NCI-H69 (cell line): ENCODE data around the gene TMEM14A.
"Not testable (repeated sequence)": the region's sequence is repeated elsewhere in the genome, so short reads cannot be mapped to it uniquely, and the experiment has no call there.

ENCODE experiments used
- DNase-seq: peaks from one replicate; lab custom pipeline; 2025; lab: John Stamatoyannopoulos, UW

The TMEM14A gene

DNA sequence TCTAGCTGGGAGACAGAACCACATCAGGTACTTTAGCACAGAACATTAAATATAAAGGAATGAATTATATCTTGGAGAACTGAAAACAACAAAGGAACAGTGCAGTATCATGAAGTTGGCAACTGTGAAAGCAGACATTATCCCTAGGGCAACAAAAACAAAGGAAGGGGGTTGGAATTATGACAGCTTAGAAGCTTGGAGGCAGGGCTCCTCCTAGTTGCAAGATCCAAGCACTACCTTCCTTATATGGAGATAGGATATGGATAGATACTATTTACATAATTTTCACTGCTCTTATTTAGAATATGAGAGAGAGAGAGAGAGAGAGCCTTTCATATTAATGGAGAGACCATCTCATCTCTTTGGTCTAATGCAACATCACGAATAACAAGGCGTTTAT, 27.0 kb downstream of the TMEM14A start:
- DNase-seq, result peak; percentile 81

DNA sequence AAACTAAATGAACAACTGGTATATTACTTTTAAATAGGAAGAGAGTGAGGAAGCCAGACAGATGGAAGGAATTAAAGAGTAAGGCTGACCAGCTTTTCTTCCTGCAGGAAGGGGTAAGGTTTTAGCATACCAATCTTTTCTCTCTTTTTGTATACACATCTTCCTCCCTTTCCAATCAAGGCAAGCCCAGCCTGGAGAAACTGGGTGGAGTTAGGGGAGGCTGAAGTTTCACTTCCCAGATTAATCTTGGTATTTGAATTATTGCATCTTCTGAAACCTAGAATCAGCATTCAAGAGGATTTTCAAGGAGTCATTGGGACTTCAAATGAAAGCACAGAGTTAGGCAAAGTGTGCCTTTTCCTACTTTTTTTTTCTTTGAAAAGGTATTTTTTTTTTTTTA, 33.1 kb downstream of the TMEM14A start:
- no peak for DNase-seq

DNA sequence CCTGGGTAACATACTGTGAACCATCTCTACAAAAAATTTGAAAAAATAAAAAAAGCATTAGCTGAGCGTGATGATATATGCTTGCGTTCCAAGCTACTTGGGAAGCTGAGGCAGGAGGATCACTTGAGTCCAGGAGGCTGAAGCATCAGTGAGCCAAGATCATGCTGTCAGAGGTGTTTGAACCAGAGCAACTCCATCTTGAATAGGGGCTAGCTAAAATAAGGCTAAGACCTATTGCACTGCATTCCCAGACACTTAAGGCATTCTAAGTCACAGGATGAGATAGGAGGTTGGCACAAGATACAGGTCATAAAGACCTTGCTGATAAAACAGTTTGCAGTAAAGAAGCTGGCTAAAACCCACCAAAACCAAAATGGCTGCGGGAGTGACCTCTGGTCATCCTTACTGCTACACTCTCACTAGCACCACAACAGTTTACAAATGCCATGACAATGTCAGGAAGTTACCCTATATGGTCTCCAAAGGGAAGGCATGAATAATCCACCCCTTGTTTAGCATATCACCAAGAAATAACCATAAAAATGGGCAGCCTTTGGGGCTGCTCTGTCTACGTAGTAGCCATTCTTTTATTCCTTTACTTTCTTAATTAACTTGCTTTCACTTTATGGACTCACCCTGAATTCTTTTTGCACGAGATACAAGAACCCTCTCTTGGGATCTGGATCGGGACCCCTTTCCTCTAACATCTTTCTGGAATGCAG, 34.0 kb downstream of the TMEM14A start:
- DNase-seq, result not testable (repeated sequence)

DNA sequence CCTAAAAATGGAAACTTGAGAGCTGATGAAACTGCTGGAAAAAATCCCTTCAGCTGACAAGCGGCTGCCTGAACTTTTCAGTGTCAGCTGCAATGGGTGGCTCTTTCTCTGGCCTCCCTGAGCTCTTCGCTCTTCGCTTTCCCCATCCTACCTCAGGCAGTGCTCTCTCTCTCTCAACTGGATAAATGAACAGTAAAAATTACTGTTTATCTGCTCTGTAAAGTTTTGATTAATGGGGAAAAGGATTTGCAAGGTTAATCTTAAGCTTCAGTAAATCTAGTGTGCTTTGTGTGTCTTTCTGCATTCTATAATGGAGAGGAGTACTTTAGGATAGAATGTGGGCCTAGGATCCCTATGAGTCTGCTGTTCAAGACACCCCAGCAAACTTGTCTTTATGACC, 35.1 kb downstream of the TMEM14A start:
- DNase-seq, result no peak

GRCh38 chr6:52707963-52708680, 37.2 kb downstream of the TMEM14A start:
- DNase-seq, result peak; percentile 14

DNA sequence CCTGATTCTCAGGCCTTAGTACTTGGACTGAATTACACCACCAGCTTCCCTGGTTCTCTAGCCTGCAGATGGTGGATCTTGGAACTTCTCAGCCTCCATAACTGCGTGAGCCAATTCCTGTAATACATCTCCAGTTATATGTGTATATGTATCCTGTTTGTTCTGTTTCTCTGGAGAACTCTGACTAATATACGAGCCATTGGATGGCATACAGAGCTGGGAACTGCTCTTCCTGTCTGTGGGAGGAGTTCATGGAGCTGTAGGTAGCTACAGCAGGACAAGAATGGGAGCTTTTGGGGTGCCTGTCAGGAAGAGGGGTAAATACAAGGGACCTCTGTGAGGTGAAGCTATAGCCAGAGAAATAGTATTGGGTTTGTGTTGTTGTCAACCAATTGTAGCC, 41.2 kb downstream of the TMEM14A start:
- DNase-seq, result no peak

DNA sequence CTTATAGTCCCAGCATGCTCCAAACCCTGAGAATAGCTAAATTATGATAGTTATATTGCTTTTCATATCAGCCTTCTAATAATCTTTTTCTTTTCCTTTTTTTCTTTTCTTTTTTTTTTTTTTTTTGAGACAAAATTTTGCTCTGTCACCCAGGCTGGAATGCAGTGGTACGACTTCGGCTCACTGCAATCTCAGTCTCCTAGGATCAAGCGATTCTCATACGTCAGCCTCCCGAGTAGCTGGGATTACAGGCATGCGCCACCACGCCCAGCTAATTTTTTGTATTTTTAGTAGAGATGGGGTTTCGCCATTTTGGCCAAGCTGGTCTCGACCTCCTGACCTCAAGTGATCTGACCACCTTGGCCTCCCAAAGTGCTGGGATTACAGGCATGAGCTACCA, 43.8 kb downstream of the TMEM14A start:
- DNase-seq, result not testable (repeated sequence)

- peak; percentile 88 for DNase-seq
Measured at GRCh38 chr6:52718550-52718949, 47.6 kb downstream of the TMEM14A start.

DNA sequence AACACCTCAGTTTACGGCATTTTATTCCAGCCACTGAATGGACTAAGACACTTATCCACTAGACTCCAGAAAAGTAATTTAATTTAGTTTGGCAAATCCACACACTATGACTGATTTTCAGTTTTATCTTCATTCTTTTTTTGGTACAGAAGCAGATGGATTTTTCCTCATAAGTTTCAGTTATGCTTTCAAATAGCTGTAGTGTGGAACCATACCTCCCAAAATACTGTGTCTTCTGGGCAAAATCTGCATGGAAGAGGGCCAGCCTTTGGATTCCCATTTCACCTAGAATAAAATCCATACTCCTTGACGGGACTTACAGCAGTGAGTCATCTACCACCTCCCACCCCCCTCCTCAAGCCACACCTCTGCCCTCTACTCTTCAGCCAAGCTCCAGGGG, 49.4 kb downstream of the TMEM14A start:
- DNase-seq, result no peak

DNA sequence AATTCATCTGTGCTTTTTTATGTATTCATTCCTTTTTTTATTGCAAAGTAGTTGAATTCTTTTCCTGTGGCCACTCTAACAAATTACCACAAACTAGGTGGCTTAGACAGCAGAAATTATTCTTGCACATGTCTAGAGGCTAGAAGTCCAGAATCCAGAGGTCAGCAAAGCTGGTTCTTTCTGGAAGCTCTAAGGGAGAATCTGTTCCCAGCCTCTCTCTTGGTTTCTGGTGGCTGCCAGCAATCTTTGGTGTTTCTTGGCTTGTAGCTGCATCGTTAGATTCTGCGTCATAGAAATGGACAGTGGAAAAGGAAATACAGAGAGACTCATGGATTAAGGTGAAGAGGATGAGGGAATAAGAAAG, 53.1 kb downstream of the TMEM14A start:
- no peak for DNase-seq

DNA sequence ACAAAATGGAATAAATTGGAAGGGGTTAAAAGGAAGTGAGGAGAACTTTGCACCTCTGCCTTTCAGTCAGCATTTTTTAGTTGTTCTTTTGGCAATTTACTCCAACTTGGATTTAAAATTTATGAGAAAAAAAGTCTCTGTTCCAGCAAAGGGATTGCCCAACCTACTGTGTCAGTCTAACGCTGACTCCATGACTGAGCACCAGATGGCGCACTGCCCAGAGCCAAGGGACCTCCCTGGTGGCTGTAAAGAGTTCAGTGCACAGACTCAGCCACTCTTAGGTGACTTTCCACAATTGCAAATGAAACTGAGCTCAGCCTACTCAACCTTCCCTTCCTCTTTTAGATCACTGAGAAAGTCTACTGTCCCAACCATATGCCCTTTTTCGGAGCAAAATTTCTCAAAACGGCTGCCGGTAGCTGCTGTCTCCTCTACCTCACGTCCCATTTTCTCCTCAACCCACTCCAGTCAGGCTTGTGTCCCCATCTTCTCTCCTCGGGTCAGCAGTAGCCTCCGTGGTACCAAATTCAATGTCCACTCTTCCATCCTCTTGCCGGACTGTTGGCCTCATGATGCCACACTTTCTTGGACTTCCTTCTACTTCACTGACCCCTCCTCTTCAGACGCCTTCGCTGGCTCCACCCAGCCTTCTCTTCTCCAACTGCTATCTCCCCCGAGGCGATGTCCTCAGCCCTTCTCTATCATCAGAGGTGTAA, 53.7 kb downstream of the TMEM14A start:
- DNase-seq, result peak; percentile 90

DNA sequence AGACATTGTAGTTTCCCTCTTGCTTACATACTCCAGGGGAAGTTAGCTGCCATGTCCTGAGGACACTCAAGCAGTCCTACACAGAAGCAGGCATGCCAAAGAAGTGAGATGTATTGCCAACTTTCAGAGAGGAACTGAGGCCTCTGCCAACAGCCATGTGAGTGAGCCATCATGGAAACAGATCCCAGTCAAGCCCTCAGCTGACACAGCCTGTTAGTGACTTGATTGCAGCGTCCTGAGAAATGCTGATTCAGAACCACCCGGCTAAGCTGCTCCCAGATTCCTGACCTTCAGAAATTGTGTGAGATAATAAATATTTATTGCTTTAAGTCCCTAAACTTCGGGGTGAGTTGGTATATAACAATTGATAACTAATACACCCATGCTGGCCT, 54.2 kb downstream of the TMEM14A start:
- peak; percentile 51 for DNase-seq

GRCh38 chr6:52725535-52726192, 54.8 kb downstream of the TMEM14A start:
- DNase-seq, result peak; percentile 96

DNA sequence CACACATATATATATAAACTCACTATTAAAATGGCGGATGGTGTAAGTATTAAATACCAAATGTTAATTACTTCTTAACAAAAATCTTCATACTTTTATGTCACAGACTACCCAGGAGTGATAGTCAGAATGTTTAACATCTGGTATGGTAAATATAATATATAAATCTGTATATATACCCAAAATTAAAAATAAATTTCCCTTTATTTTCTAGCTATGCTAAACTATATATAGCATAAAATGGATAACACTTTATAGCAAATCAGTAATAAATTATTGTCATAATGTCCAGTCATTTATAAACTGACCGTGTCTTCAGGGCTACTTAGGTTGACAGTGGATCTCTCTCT, 55.3 kb downstream of the TMEM14A start:
- no peak for DNase-seq

DNA sequence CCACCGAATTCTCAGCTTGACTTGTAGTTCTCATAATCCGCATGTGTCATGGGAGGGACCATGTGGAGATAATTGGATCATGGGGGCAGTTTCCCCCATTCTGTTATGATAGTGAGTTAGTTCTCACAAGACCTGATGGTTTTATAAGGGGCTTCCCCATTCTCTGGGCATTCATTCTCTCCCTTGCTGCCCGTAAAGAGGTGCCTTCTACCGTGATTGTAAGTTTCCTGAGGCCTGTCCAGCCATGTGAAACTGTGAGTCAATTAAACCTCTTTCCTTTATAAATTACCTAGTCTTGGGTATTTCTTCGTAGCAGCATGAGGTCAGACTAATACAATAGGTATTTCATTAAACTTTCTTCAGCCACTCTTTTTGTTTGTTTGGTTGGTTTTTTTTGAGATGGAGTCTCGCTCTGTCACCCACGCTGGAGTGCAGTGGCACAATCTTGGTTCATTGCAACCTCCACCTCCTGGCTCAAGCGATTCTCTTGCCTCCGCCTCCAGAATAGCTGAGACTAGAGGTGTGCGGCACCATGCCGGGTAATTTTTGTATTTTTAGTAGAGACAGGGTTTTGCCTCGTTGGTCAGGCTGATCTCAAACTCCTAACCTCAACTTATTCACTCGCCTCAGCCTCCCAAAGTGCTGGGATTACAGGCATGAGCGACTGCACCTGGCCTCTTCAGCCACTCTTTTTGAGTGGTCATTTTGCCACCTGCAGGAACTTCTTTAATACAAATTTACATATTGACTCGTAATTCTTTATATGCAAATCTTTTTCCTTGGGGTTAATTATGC, 56.0 kb downstream of the TMEM14A start:
- peak; percentile 18 for DNase-seq

DNA sequence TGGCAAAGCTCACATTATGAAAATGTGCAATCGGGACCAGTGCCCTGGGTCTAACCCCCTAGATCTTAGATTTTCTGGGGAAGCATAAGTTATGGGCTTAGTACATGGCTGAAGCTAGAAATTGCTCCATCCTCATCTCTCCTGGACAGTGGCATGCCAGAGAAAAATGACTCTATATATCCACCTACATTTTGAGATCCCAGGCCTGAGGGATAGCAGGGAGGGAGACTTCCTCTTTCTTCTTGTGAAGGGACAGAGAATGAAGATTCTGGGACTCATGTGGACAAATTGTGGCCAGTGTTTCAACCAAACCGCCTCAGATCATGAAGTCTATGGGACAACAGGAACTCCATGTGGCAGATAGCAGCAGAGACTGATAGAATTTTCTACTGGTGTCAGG, 57.0 kb downstream of the TMEM14A start:
- no peak for DNase-seq

GRCh38 chr6:52728394-52728793, 57.5 kb downstream of the TMEM14A start:
- DNase-seq, result no peak

DNA sequence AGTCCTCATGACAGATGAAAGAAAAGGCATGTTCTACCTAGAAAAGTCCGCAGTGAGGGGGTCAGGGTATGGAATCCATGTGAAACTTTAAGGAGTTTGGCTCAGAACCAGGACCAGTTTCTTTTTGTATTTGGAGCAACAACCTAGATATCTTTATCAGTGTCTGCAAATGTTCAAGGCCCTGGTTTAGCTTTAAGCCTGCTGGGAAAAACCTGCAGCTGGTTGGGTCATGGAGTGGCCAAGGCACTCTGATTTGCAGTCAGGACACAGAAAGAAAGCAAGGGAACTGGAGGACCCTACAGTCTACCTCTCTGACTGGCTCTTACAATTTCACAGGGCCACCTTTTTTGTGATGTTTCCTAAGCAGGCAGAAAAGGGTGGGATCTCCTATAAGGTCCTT, 58.7 kb downstream of the TMEM14A start:
- no peak for DNase-seq

DNA sequence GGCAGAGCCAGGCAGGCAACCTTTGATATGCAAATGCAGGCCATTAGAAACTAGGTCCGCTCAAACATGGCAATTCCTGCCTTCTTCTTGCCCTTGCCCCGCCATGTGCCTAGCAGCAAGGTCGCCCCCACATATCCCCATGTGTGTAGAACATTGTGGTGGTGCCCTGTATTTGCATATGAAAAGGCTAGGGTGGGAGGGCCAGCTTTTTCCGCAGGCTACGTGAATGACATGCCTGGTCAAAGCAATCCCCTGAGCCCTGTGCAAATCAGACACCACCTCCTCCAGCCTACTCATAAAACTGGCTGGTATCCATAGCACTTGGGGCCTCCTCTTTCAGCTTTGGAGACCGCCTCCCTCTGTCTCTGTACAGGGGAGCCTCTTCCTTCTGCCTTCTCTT, 60.8 kb downstream of the TMEM14A start:
- DNase-seq, result peak; percentile 11

DNA sequence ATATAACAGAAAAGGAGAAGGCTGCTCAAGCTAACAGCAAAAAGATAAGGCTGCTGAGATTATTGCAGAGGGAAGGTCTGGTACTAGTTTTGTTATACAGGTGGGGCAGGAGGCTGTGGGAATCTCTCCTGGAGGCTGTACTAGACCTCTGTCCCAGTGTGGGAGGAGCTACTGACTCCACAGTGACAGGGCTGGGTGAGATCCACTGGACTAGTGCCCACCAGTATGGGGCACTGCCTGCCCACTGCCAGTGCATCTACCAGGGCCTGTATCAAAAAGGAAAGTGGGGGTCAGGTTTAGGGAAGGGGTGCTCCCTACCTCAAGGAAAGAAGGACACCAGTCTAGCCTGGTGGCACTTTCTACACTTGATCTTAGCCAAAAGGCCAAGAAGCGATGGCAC, 62.3 kb downstream of the TMEM14A start:
- DNase-seq, result no peak

DNA sequence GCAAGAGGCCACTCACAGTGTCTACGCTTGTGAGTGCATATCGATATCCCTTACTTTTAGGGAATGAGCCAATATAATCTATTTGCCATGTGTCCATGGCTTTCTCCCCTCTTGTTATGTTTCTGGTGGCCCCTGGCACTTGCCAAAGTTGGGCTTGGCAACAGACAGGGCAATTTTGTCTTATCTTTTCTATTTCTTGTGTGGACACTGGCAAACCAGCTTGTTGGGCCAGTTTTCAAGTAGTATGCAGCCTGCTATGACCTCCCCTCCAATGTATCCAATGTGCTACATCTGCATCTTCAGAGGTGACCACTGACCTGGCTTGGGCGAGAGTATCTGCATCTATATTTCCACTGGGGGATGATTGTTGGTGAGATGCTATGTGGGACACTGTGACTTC, 63.2 kb downstream of the TMEM14A start:
- no peak for DNase-seq

- no peak for DNase-seq
Measured at GRCh38 chr6:52735071-52735470, 64.2 kb downstream of the TMEM14A start.
